NCI-H1930 (cell line): ENCODE results near the gene APBA3.

Experiments used
- DNase-seq, 2 experiments: peaks; one replicate each; lab custom pipeline; 2025; lab: John Stamatoyannopoulos, UW

The APBA3 gene

GRCh38 chr19:3748965-3749364 is 12.5 kb downstream of the APBA3 start:
- DNase-seq, result no peak

GRCh38 chr19:3746371-3747056 is 15.0 kb downstream of the APBA3 start:
- no peak for DNase-seq

- DNase-seq, result no peak
Measured at GRCh38 chr19:3745363-3746045, 16.0 kb downstream of the APBA3 start.

- DNase-seq, result no peak
Measured at GRCh38 chr19:3743486-3743885, 18.0 kb downstream of the APBA3 start.

GRCh38 chr19:3740431-3740830 is 21.1 kb downstream of the APBA3 start:
- DNase-seq, result no peak

GRCh38 chr19:3738477-3739220 is 22.8 kb downstream of the APBA3 start:
- no peak for DNase-seq

- no peak for DNase-seq
Measured at GRCh38 chr19:3737487-3738205, 23.8 kb downstream of the APBA3 start.

GRCh38 chr19:3736106-3736724 is 25.3 kb downstream of the APBA3 start:
- DNase-seq, result no peak

- no peak for DNase-seq
Measured at GRCh38 chr19:3734310-3734600, 27.2 kb downstream of the APBA3 start.

- no peak for DNase-seq
Measured at GRCh38 chr19:3733549-3734309, 27.8 kb downstream of the APBA3 start.

GRCh38 chr19:3732108-3732507 is 29.4 kb downstream of the APBA3 start:
- DNase-seq, result no peak

GRCh38 chr19:3730457-3730958 is 31.0 kb downstream of the APBA3 start:
- no peak for DNase-seq

- DNase-seq, result no peak
Measured at GRCh38 chr19:3725640-3726310, 35.7 kb downstream of the APBA3 start.

- DNase-seq, result no peak
Measured at GRCh38 chr19:3725121-3725520, 36.4 kb downstream of the APBA3 start.

- DNase-seq, result no peak
Measured at GRCh38 chr19:3723883-3724282, 37.6 kb downstream of the APBA3 start.

GRCh38 chr19:3723110-3723488 is 38.4 kb downstream of the APBA3 start:
- DNase-seq, result no peak

GRCh38 chr19:3722443-3723109 is 38.9 kb downstream of the APBA3 start:
- DNase-seq, result no peak

- DNase-seq, result no peak
Measured at GRCh38 chr19:3721887-3722442, 39.5 kb downstream of the APBA3 start.

GRCh38 chr19:3721131-3721886 is 40.2 kb downstream of the APBA3 start:
- peak; percentile 50 to 77 for DNase-seq
